CD14-positive monocyte (primary cell): ENCODE results near the gene TTBK1. TPM values are rescaled to one million over a fixed set of nuclear protein-coding genes. Genes with fewer than 3 reads are reported as not detected.
A peak's percentile ranks its signal among the peaks of the same experiment; 100 is the strongest.

Experiments
- DNase-seq, 3 donors: peaks; one replicate each; pipeline ENCODE4 v3.0.0-alpha.2; 2011 to 2022
- H2AFZ ChIP-seq: 2 replicates; pipeline ENCODE4 v1.6.0; 2012; ENCODE audit warnings: mild to moderate bottlenecking, low read depth, low read length, inconsistent platforms; ENCODE audit not compliant: insufficient read depth, poor library complexity, severe bottlenecking
- H3K27ac ChIP-seq, 2 donors: 1 replicate in 1 of 2; 2 replicates in 1 of 2; pipeline ENCODE4 v1.5.1; 2012 to 2013; ENCODE audit warnings: low read length in 2 of 2, control low read depth in 1 of 2, inconsistent platforms in 1 of 2, low read depth in 1 of 2, mild to moderate bottlenecking in 1 of 2
- H3K27me3 ChIP-seq, 2 donors: one replicate each; pipeline versions ENCODE4 v1.6.0 to v1.6.1; 2011 to 2013; ENCODE audit warnings: low read length in 2 of 2; ENCODE audit not compliant: control insufficient read depth in 2 of 2, insufficient read depth in 2 of 2
- H3K36me3 ChIP-seq, 2 donors: replicated peaks in 1 of 2; 1 replicate in 1 of 2; 2 replicates in 1 of 2; pipeline versions ENCODE4 v1.5.1 to v1.6.1; 2012 to 2013; ENCODE audit warnings: low read length in 2 of 2, control low read depth in 1 of 2, inconsistent platforms in 1 of 2, mild to moderate bottlenecking in 1 of 2; ENCODE audit not compliant: insufficient read depth in 2 of 2, control insufficient read depth in 1 of 2
- H3K4me1 ChIP-seq, 2 donors: 1 replicate in 1 of 2; 2 replicates in 1 of 2; pipeline versions ENCODE4 v1.5.1 to v1.6.1; 2012 to 2013; ENCODE audit warnings: low read length in 2 of 2, control low read depth in 1 of 2, inconsistent platforms in 1 of 2, mild to moderate bottlenecking in 1 of 2, moderate library complexity in 1 of 2; ENCODE audit not compliant: insufficient read depth in 2 of 2, control insufficient read depth in 1 of 2
- H3K4me2 ChIP-seq: replicated peaks from 2 replicates; pipeline ENCODE3; 2012; ENCODE audit warnings: low read length, moderate library complexity, mild to moderate bottlenecking; ENCODE audit not compliant: poor library complexity, severe bottlenecking; ENCODE audit errors: extremely low read depth
- H3K4me3 ChIP-seq, 3 experiments: fragments of 200-600 bp in 1 of 3; sonication (generic) in 1 of 3; replicated peaks in 1 of 3; 1 replicate in 2 of 3; 2 replicates in 1 of 3; pipeline ENCODE4 v1.5.1; 2011 to 2013; ENCODE audit warnings: low read length in 3 of 3, mild to moderate bottlenecking in 3 of 3, control low read depth in 2 of 3, low read depth in 2 of 3, inconsistent platforms in 1 of 3, moderate library complexity in 1 of 3
- H3K79me2 ChIP-seq: 2 replicates; pipeline ENCODE4 v1.6.0; 2012; ENCODE audit warnings: mild to moderate bottlenecking, control low read depth, inconsistent platforms, low read length, moderate library complexity; ENCODE audit not compliant: insufficient read depth
- H3K9ac ChIP-seq: 2 replicates; pipeline ENCODE4 v1.6.0; 2017; ENCODE audit warnings: low read length, mild to moderate bottlenecking; ENCODE audit not compliant: insufficient read depth, poor library complexity, severe bottlenecking
- H3K9me3 ChIP-seq, 2 donors: replicated peaks in 1 of 2; 1 replicate in 1 of 2; 2 replicates in 1 of 2; pipeline versions ENCODE4 v1.5.1 to v1.6.1; 2012 to 2013; ENCODE audit warnings: low read length in 2 of 2, control low read depth in 1 of 2; ENCODE audit not compliant: control insufficient read depth in 1 of 2, insufficient read depth in 1 of 2
- H4K20me1 ChIP-seq: 2 replicates; pipeline ENCODE4 v1.6.0; 2012; ENCODE audit warnings: mild to moderate bottlenecking, low read length, control low read depth, moderate library complexity; ENCODE audit not compliant: insufficient read depth
- H3K27ac Mint-ChIP-seq, 7 donors: one replicate each; pipeline ENCODE4 v1.8.0; 2020; ENCODE audit warnings: mild to moderate bottlenecking in 7 of 7, mixed read lengths in 7 of 7, moderate library complexity in 6 of 7, inconsistent platforms in 2 of 7
- H3K27me3 Mint-ChIP-seq, 3 donors: one replicate each; pipeline ENCODE4 v1.8.0; 2021 to 2022; ENCODE audit warnings: low read depth in 3 of 3, mild to moderate bottlenecking in 3 of 3, mixed read lengths in 3 of 3, moderate library complexity in 3 of 3, inconsistent platforms in 1 of 3
- H3K36me3 Mint-ChIP-seq, 2 donors: one replicate each; pipeline ENCODE4 v1.8.0; 2020; ENCODE audit warnings: mixed read lengths in 2 of 2, inconsistent platforms in 1 of 2, mild to moderate bottlenecking in 1 of 2
- H3K4me1 Mint-ChIP-seq: one replicate; pipeline ENCODE4 v1.8.0; 2020; ENCODE audit warnings: mild to moderate bottlenecking, mixed read lengths
- H3K4me3 Mint-ChIP-seq, 2 donors: one replicate each; pipeline ENCODE4 v1.8.0; 2020; ENCODE audit warnings: mild to moderate bottlenecking in 2 of 2, mixed read lengths in 2 of 2, moderate library complexity in 1 of 2
- H3K9me3 Mint-ChIP-seq, 7 donors: one replicate each; pipeline ENCODE4 v1.8.0; 2020 to 2022; ENCODE audit warnings: mixed read lengths in 7 of 7, mild to moderate bottlenecking in 6 of 7, moderate library complexity in 6 of 7, inconsistent platforms in 2 of 7
- WGBS: methylation state at CpG from one replicate; pipeline ENCODE4 v1.1.5; 2013; ENCODE audit warnings: missing lambda C conversion rate; ENCODE audit not compliant: insufficient coverage; 5-methylcytosine and 5-hydroxymethylcytosine counted together
- intact Hi-C, 2 donors: fragments of 100-400 bp; cut with micrococcal nuclease; formaldehyde crosslinking; loops; one replicate each; pipeline versions ENCODE4 v1.15.0 to v1.15.1; 2023
- polyA plus RNA-seq, 3 donors: library from polyadenylated mRNA; depleted of rRNA in 1 of 3; unstranded in 2 of 3; stranded (reverse) in 1 of 3; fragments of 300-500 nt in 2 of 3; fragments of >200 nt in 1 of 3; fragmentation: Illumina TruSeq in 2 of 3; gene quantifications; 1 replicate in 2 of 3; 2 replicates in 1 of 3; pipeline ENCODE4 v1.2.3, GENCODE V29; 2012 to 2021
- TF ChIP-seq, protein P1 (sequence below): fragments of 200-600 bp; IDR thresholded peaks from one replicate; pipeline ENCODE4 v1.8.0; 2022; ENCODE audit warnings: antibody characterized with exemption, mild to moderate bottlenecking

Gene TTBK1
- polyA plus RNA-seq, 3 donors: not detected

DNA sequence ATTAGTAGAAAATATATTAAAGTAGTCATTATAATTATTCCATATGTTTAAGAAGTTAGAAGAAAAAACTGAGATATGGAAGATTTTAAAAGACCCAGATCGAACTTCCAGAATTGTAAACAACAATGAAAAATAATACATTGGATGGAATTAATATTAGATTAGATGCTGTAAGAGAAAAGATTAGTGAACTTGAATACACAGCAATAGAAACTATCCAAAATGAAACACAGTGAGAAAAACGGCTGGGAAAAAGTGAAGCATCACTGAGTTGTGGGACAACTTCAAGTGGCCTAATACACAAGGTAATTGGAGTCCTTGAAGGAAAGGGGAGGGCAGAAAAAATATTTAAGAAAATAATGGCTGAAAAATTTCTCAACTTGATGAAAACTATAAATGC, 4.2 kb upstream of the TTBK1 start:
- Histone ChIP-seq H4K20me1 (no peaks in the 10 kb centered on the region), H3K4me3 (no peak overlapping the region), H2AFZ (no peak overlapping the region), H3K4me2 (no peak overlapping the region), H3K4me1 (no peaks in the 10 kb centered on the region), H3K9me3 (peaks cover 0 to 3% of the 10 kb centered on the region in 2 donors), H3K36me3 (no peaks in the 10 kb centered on the region), H3K27me3 (peaks cover 31 to 50% of the 10 kb centered on the region in 2 donors), H3K9ac (no peak overlapping the region), H3K27ac (no peak overlapping the region), H3K79me2 (no peaks in the 10 kb centered on the region)
- peaks cover 4 to 10% (median 8%) of the 10 kb centered on the region in 7 donors for H3K9me3 Mint-ChIP-seq
- H3K4me1 Mint-ChIP-seq: no peaks in the 10 kb centered on the region
- H3K36me3 Mint-ChIP-seq: no peaks in the 10 kb centered on the region
- no peak for DNase-seq
- TF ChIP-seq, protein P1, sequence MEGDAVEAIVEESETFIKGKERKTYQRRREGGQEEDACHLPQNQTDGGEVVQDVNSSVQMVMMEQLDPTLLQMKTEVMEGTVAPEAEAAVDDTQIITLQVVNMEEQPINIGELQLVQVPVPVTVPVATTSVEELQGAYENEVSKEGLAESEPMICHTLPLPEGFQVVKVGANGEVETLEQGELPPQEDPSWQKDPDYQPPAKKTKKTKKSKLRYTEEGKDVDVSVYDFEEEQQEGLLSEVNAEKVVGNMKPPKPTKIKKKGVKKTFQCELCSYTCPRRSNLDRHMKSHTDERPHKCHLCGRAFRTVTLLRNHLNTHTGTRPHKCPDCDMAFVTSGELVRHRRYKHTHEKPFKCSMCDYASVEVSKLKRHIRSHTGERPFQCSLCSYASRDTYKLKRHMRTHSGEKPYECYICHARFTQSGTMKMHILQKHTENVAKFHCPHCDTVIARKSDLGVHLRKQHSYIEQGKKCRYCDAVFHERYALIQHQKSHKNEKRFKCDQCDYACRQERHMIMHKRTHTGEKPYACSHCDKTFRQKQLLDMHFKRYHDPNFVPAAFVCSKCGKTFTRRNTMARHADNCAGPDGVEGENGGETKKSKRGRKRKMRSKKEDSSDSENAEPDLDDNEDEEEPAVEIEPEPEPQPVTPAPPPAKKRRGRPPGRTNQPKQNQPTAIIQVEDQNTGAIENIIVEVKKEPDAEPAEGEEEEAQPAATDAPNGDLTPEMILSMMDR: no peak
- intact Hi-C loops: no loop called here
- H3K27ac Mint-ChIP-seq: no peak overlapping the region
- H3K4me3 Mint-ChIP-seq: no peak overlapping the region
- peaks cover 15 to 34% (median 20%) of the 10 kb centered on the region in 3 donors for H3K27me3 Mint-ChIP-seq
- no CpG with 5 or more reads among the region's 2 CpGs for WGBS

DNA sequence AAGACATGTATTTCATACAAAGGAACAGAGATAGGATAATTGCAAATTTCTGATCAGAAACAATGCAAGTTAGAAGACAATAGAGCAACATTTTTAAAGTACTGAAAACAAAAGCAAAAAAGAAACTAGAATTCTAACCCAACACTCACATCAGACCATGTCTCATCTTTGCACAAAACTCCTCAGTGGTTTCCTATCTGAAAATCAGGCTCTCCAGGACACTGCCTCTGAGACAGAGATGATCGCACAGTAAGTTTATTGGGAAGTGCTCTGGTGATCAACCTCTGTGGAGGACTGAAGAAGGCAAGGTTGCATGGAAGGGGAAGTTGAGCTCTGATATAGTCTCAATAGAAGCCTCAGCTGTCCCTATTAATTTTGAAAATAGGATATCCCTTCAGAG, 2.3 kb upstream of the TTBK1 start:
- Histone ChIP-seq H2AFZ (no peak overlapping the region), H3K4me1 (no peaks in the 10 kb centered on the region), H3K27ac (no peak overlapping the region), H3K4me3 (no peak overlapping the region), H3K4me2 (no peak overlapping the region), H4K20me1 (no peaks in the 10 kb centered on the region), H3K79me2 (no peaks in the 10 kb centered on the region), H3K9me3 (peaks cover 0 to 6% of the 10 kb centered on the region in 2 donors), H3K36me3 (no peaks in the 10 kb centered on the region), H3K9ac (no peak overlapping the region), H3K27me3 (peaks cover 49 to 69% of the 10 kb centered on the region in 2 donors)
- H3K9me3 Mint-ChIP-seq: peaks cover 4 to 10% (median 8%) of the 10 kb centered on the region in 7 donors
- no peak for DNase-seq
- no peaks in the 10 kb centered on the region for H3K36me3 Mint-ChIP-seq
- H3K27ac Mint-ChIP-seq: no peak overlapping the region
- intact Hi-C loops: loop anchor here in 1 of 2 donors (10.0 kb wide), 1 partner anchor 66 kb away; the partner anchor contains the start of gene SRF
- H3K4me1 Mint-ChIP-seq: no peaks in the 10 kb centered on the region
- peaks cover 13 to 32% (median 20%) of the 10 kb centered on the region in 3 donors for H3K27me3 Mint-ChIP-seq
- no CpG with 5 or more reads among the region's 1 CpG for WGBS
- H3K4me3 Mint-ChIP-seq: peak overlapping the region in 1 of 2 donors; percentile 68
- TF ChIP-seq, protein P1: no peak
